ENCODE results near the gene TCF4.

Gene TCF4

GRCh38 chr18:55588870-55589595, 1.0 kb upstream of the TCF4 start:
- peak overlapping the region; percentile 68 for H3K4me3 ChIP-seq (ENCODE audit: low read depth, low read length)
- no peak for DNase-seq (ENCODE audit: low read depth)

GRCh38 chr18:55587418-55588110, 428 bp downstream of the TCF4 start:
- no peak for DNase-seq (ENCODE audit: low read depth)
- peak overlapping the region; percentile 68 for H3K4me3 ChIP-seq (ENCODE audit: low read depth, low read length)

DNA sequence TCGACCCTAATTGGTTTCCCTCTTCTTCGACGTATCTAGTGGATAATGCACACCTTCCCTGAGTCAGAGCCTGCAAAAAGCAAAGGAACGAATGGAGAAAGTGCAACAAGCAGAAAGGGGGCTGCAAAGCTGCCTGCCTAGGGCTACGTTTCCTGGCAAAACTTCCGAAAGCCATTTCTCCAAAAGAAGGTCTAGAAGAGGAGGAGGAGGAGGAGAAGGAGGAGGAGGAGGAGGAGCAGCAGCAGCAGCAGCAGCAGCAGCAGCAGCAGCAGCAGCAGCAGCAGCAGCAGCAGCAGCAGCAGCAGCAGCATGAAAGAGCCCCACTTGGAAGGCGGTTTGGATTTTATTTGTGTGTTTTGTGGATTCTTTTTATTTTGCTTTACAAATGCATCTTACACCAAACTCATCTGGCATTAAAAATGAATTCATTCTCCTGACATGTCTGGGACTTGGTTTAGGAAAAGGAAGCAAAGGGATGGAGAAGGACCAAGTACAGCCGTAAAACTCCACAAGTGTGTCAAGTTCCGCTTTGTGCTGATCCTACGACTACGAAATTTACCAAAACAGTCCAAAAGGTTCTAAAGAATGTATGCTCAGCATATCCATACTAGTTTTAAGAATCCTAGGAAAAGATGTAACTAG, 2.0 kb downstream of the TCF4 start:
- DNase-seq (ENCODE audit: low read depth), result no peak
- peak overlapping the region; percentile 68 for H3K4me3 ChIP-seq (ENCODE audit: low read depth, low read length)

- peak overlapping the region; percentile 68 for H3K4me3 ChIP-seq (ENCODE audit: low read depth, low read length)
- DNase-seq (ENCODE audit: low read depth), result no peak
These were observed 2.7 kb downstream of the TCF4 start for GRCh38 chr18:55585065-55585919.

- H3K4me3 ChIP-seq (ENCODE audit: low read depth, low read length), result no peak overlapping the region
These were observed 3.8 kb downstream of the TCF4 start for GRCh38 chr18:55584201-55584600.

GRCh38 chr18:55582325-55582724, 5.7 kb downstream of the TCF4 start:
- DNase-seq (ENCODE audit: low read depth), result no peak
- no peak overlapping the region for H3K4me3 ChIP-seq (ENCODE audit: low read depth, low read length)

More at GRCh38 chr18:55584201-55584600, 3.8 kb downstream of the TCF4 start:
- no peak for DNase-seq (ENCODE audit: low read depth)

- no peak for DNase-seq (ENCODE audit: low read depth)
These were observed 8.3 kb downstream of the TCF4 start for GRCh38 chr18:55579501-55580270.

GRCh38 chr18:55577812-55578539, 10.0 kb downstream of the TCF4 start:
- H3K4me3 ChIP-seq (ENCODE audit: low read depth, low read length), result no peak overlapping the region
- no peak for DNase-seq (ENCODE audit: low read depth)

More at GRCh38 chr18:55579501-55580270, 8.3 kb downstream of the TCF4 start:
- no peak overlapping the region for H3K4me3 ChIP-seq (ENCODE audit: low read depth, low read length)

DNA sequence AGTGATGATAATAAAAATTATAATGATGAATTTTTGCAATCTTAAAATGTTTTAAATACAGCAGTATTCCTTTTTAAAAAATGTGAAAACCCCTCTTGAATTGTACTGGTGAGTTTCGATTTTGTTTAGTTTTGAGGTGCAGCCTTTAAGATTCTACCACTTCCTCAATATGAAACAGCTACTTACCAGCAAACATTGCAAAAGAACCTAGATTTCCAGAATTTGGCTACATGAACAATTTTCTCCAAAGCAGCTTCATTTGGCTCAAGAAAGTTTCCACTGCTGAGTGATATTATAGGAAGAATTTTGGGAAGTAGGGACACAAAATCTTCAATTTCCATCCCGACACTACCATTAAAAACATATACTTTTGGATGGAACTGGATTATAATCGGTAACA, 12.0 kb downstream of the TCF4 start:
- no peak for DNase-seq (ENCODE audit: low read depth)
- no peak overlapping the region for H3K4me3 ChIP-seq (ENCODE audit: low read depth, low read length)

GRCh38 chr18:55575066-55575465, 12.9 kb downstream of the TCF4 start:
- H3K4me3 ChIP-seq (ENCODE audit: low read depth, low read length), result no peak overlapping the region

GRCh38 chr18:55573386-55573785, 14.6 kb downstream of the TCF4 start:
- no peak overlapping the region for H3K4me3 ChIP-seq (ENCODE audit: low read depth, low read length)
- DNase-seq (ENCODE audit: low read depth), result no peak

More at GRCh38 chr18:55575066-55575465, 12.9 kb downstream of the TCF4 start:
- DNase-seq (ENCODE audit: low read depth), result no peak

DNA sequence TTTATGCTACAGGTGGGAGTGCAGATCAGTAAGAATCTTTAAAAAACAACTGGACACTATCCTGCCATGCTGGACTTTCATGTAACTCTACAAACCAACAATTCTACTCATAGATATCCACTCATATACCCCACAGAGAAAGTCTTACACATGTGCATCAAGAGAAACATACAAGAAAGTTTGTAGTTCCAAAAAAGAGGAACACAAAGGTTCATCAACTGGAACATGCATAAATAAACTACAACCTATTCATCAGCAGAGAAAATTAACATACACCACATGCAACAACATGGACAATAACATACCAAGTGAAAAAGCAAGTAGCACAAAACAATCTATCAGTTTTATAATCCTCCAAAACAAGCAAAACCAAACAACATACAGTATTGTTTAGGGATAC, 17.0 kb downstream of the TCF4 start:
- DNase-seq (ENCODE audit: low read depth), result no peak
- H3K4me3 ChIP-seq (ENCODE audit: low read depth, low read length), result no peak overlapping the region

- no peak overlapping the region for H3K4me3 ChIP-seq (ENCODE audit: low read depth, low read length)
- DNase-seq (ENCODE audit: low read depth), result no peak
These were observed 21.5 kb downstream of the TCF4 start for GRCh38 chr18:55566456-55566935.

DNA sequence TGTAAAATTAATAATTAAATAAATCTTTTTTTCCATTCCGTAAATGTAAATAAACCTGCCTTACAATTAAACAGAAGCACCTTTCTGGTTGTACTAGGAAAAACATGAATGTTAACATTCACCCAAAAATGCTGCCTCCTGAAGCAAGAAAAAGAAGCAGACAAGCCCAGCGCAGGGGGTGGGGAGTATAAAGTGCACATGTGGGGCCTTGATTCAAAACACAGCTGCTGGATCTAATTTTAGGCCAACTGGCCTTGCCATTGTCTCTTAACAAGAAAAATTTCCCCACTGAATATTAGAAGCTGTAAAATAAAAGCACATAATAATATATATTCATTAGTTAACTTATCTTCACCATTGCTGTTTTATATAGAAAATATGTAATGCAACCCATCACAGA, 28.3 kb downstream of the TCF4 start:
- no peak for DNase-seq (ENCODE audit: low read depth)
- no peak overlapping the region for H3K4me3 ChIP-seq (ENCODE audit: low read depth, low read length)

DNA sequence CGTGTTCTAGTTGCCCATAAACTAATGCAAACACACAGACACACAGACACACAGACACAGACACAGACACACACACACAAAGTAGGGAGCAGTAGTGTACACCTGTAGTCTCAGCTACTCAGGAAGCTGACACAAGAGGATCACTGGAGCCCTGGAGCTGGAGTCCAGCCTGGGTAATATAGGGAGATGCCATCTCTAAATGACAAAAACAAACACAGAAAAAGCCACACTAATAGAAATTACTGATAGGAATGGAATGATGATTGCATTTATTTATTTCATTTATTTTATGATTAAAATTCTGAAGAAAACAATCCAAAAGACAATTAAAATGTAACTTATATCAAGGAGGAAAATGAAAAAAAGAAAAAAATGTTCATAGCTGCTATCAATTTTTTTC, 30.8 kb downstream of the TCF4 start:
- no peak overlapping the region for H3K4me3 ChIP-seq (ENCODE audit: low read depth, low read length)
- DNase-seq (ENCODE audit: low read depth), result no peak

- no peak overlapping the region for H3K4me3 ChIP-seq (ENCODE audit: low read depth, low read length)
- DNase-seq (ENCODE audit: low read depth), result no peak
These were observed 32.5 kb downstream of the TCF4 start for GRCh38 chr18:55555395-55556027.

- peak; percentile 66 for DNase-seq (ENCODE audit: low read depth)
- no peak overlapping the region for H3K4me3 ChIP-seq (ENCODE audit: low read depth, low read length)
These were observed 35.3 kb downstream of the TCF4 start for GRCh38 chr18:55552526-55553189.

Measured in skeletal muscle cell (primary cell).